GM12873 (cell line): ENCODE results near the gene NRG2.

ENCODE experiments used
- TF ChIP-seq, protein P1 (sequence below): IDR thresholded peaks from 2 replicates; pipeline ENCODE4 v1.5.1; 2012; ENCODE audit warnings: low read depth, mild to moderate bottlenecking, moderate library complexity, low read length, control low read depth; ENCODE audit not compliant: insufficient read depth; ENCODE audit errors: missing control alignments

Gene NRG2

DNA sequence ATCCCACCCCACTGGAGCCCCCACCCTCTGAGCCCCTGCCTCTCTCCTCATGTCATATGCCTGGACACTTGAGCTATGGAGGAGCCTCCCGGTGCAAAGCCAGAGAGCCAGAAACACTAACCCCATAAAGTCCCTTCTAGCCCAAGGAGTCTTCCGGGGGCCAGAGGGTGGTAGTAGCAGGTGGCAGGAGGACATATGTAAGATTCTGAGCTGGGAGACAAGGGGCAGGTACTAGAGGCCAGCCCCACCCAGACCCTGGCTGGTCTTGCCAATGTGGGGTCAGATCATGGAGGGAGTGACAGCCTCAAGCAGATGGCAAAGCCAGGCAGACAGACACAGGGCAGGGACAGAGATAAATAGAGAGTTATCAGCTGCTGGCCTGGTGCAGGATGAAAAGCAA is 184.1 kb downstream of the NRG2 start:
- TF ChIP-seq, protein P1, sequence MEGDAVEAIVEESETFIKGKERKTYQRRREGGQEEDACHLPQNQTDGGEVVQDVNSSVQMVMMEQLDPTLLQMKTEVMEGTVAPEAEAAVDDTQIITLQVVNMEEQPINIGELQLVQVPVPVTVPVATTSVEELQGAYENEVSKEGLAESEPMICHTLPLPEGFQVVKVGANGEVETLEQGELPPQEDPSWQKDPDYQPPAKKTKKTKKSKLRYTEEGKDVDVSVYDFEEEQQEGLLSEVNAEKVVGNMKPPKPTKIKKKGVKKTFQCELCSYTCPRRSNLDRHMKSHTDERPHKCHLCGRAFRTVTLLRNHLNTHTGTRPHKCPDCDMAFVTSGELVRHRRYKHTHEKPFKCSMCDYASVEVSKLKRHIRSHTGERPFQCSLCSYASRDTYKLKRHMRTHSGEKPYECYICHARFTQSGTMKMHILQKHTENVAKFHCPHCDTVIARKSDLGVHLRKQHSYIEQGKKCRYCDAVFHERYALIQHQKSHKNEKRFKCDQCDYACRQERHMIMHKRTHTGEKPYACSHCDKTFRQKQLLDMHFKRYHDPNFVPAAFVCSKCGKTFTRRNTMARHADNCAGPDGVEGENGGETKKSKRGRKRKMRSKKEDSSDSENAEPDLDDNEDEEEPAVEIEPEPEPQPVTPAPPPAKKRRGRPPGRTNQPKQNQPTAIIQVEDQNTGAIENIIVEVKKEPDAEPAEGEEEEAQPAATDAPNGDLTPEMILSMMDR: no peak

DNA sequence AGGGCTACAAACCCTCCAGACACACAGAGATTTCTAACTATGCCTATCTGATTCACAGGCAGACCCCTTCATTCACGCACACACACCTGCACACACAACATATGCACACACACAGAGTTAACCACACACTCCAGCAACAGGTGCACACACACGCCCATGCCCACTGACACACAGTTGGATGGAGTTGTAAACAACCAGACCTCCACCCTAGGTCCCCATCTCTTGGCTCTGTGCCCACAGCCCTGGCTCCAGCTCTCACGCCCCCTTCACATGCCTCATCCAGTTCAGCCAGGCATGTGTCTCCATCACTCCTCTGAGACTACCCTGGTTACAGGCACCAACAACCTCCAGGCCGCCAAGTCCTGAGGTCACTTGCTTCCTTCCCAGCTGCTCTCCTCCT is 186.4 kb downstream of the NRG2 start:
- TF ChIP-seq, protein P1: no peak

DNA sequence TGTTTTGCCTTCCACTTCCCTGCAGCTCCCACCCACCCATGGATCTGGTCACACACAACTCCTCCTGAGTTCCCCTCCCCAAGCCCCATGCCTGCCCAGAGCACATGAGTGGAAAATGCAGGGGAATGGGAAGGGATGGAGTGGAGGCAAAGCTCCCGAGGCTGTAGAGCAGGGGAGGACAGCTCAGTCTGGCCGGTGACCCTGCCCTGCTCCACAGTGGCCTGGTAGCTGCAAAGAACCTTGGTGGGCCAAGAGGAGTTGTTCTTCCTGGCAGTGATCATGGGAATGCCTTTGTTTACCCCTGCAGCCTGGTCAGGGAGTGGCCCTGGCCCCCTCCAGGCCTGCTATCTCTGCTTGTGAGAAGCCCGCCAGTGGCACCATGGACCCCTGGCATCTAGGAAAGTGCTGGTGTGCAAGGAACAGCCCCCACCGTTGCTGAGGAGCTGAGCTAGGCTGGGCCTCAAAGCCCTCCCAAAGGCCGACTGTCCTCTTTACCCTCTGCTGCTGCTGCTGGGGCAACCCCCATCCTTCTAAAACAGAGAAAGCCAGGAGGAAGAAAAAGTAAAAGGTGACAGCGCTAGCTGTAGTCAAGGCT is 187.1 kb downstream of the NRG2 start:
- TF ChIP-seq, protein P1: no peak

DNA sequence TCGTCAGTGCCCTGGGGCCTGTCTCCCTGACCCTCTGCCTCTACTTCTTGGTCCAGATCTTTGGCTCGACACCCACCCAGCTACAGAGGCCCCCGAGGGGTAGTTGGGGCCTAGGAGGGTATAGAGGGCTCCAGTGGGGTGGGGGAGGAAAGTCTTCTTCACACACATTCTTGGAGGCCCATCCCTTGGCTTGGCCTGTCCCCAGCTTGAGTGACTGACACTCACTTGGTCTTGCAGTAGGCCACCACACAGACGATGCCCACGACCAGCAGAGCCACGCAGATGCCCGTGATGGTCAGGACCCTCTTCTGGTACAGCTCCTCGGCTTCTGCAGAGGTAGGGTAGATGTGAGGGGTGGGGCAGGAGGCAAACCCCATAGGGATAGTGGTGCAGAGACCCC is 187.6 kb downstream of the NRG2 start:
- TF ChIP-seq, protein P1: no peak

DNA sequence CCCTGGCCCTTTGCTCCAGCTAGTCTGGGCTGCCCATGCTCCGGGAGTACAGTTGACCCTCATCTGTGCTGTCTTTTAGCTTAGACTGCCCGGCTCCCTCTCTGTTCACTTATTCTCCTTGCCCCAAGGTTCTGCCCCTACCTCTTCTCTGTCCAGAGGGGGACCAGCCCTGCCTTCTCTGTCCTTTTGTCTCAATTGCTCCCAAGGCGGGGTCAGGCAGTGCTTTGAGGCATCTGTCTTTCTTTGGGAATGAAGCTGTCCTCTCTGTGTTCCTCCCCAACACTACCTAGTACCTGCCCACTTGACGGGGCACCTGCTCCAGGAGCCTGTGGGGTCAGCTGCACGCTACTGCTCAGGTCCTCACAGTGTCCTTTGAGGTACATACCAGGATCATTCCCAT is 188.1 kb downstream of the NRG2 start:
- TF ChIP-seq, protein P1: no peak

DNA sequence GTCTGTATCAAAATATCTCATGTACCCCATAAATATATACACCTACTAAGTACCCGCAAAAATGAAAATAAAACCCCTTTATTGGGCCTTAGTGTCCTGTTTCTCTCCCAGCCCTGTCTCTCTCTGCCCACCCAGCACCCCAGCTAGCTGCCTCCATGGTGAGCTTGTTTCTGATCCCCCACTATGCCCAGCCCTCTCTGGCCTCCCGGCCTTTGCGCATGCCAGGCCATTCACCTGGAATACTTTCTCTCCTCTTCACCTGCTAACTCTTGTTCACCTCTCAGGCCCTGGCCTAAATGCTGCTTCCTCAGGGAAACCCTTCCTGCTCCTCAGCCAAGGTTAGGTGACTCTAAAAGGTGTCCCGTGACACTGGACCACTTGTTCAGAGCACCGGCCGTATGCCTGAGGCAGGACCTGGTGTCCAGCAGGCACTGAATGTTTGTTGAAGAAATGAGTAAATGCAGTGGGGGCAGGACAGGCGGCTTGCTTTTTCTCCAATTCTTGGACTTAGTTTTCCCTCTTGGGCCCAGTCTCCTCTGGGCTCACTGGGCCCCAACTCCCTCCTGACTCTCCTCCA is 189.0 kb downstream of the NRG2 start:
- TF ChIP-seq, protein P1: no peak

DNA sequence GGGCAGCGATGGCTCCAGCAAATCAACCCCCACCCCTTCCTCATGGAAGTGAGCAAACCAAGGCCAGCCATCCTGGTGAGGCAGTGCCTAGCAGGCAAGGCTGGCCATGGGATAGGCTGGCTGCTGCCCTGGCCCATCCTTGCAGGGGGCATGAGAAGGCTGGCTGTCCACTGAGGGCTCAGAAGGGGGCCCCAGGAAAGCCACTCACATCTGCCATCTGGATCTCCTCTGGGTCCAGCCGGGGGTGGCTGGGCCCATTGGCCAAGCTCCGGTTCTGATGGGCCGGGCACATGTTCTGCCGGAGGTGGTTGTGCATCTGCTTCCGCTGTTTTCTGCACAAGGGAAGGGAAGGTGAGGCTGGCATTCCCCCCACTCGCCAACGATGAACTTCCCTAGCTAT is 190.4 kb downstream of the NRG2 start:
- TF ChIP-seq, protein P1: no peak
